IPS DF 4.7 (cell line): ENCODE measurements around the gene PUSL1.

ENCODE experiments used
- DNase-seq: peaks from one replicate; pipeline ENCODE4 v3.0.0-alpha.2; 2013; ENCODE audit warnings: low spot score; ENCODE audit errors: extremely low read depth

The PUSL1 gene, protein sequence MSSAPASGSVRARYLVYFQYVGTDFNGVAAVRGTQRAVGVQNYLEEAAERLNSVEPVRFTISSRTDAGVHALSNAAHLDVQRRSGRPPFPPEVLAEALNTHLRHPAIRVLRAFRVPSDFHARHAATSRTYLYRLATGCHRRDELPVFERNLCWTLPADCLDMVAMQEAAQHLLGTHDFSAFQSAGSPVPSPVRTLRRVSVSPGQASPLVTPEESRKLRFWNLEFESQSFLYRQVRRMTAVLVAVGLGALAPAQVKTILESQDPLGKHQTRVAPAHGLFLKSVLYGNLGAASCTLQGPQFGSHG

DNA sequence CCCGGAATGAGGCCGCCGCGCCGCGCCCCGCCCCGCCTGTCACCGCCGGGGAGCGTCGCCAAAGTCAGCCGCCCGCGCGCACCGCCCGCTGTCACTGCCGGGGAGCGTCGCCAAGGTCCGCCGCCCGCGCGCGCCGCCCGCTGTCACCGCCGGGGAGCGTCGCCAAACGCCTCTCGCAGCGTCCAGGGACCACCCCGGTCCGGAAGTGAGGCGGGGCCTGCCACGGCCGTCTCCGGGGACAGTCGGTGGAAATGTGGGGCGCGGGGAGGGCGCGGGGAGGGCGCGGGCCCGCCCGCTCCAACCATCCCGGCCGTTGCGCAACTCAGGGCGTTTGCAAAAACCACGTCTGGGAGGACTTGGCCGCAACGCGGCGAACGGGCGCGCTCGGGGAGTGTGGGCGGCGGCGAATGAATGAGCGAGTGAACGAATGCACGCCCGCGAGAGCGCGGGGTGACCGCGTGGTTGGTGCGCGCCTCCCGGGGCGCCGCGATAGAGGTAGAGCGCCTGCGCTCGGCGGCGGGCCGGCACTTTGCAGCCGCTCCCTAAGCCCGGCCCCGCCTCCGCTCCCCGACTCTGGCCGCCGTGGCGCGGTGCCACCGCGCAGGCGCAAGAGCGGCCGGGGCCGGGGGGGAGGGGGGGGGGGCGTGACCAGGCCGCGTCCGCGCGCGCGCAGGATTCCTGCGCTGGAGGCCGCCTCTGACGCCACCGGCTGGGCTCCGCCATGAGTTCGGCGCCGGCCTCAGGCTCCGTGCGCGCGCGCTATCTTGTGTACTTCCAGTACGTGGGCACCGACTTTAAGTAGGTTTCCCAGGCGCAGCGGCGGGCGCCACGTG is at the start of gene PUSL1, which contains the start of gene ACAP3:
Gene PUSL1 (plus strand): TSS at position 675 of the 833 bp plus-strand sequence. CDS start 47 bp downstream, at position 722.
Gene ACAP3 (minus strand): TSS at position 8 of the 833 bp plus-strand sequence. CDS start 115 bp downstream, outside the sequence.
- DNase-seq, result no peak

DNA sequence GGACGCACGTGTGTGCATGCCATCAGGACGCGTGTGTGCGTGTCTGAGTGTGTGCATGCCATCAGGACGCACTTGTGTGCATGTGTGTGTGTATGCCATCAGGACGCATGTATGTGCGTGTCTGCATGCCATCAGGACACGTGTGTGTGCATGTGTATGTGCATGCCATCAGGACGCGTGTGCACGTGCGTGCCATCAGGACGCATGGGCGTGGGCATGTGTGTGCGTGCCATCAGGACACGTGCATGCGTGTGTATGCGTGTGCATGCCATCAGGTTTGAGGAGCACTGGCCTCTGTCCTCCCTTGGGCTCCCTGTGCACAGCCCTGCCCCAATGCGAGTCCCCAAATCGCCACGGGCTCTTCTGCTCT is 49.3 kb upstream of the PUSL1 start:
- no peak for DNase-seq

DNA sequence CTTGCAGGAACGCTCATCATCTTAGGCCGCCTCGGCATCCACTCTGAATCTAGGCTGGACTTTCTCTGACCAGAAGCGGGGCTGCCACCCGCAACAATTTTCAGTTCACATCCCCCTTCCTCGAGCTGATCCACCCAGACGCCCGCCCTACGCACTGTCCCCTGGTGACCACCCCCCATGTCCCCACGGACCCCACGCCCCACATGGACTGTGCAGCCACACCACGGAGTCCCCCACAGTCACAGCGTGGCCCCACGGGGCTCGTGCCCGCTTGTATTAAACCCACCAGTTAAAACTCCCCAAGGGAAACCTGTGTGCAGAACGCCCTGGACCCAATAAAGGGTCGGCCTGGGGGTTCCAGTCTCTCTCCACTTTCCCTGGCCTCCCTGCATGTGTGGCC is 48.9 kb upstream of the PUSL1 start:
- no peak for DNase-seq

DNA sequence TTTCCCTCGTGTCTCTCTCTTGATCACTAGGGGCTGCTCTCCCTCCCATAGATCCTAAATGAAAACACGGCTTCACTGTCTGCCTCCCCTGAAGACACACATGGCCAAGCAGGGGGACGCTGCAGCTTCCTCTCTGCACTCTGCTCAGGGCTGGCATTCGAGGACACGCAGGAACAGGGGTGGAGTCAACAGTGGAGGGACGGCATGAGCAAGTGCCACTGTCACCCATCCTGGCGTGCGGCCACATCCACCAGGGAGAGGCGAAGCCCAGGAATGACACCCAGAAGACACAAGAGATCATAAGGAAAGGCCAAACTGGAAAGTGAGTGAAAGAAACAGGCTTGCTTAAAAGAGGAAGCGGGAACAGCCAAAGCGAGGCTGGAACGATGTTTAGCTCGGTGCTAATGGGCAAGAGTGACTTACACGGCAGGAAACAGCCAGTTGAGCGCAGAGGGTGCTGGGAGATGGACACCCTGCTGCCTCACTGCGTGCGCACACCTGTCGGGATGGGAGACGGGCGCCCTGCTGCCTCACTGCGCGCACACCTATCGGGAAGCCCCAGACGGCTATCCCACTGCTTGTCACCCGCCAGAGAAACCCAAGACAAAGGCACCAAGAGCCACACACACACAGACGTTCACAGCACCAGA is 48.3 kb upstream of the PUSL1 start:
- no peak for DNase-seq

DNA sequence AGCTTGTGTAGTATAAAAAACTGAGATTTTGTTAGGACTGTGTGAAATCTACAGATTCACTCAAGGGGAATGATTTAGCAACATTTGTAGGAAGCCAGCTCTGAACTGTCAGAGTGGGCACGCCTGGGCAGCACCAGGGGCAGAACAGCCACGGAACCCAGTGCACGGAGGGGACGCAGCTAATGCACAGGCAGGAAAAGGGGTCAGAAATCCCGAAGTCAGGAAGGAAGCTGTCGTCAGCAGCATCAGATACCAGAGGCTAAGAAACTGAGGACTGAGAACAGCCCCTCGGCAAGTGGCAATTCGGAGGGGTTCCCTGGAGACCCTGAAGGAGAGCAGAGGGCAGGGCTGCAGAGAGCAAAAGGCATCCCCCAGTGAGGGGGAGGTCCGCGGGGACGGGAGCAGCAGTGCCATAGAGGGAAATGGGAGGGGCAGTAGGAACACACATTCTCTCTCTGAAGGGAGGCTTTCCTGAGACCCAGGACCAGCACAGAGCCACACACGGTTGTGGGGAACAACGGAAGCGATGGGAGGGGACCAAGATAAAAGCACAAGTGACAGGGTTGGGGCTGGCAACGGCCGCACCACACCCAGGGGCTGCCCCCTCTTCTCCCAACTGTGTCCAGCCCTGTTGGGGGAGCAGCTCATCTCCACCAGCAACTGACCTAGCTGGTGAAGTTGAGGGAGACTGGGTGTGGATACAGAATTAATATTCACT is 47.4 kb upstream of the PUSL1 start:
- DNase-seq, result no peak

DNA sequence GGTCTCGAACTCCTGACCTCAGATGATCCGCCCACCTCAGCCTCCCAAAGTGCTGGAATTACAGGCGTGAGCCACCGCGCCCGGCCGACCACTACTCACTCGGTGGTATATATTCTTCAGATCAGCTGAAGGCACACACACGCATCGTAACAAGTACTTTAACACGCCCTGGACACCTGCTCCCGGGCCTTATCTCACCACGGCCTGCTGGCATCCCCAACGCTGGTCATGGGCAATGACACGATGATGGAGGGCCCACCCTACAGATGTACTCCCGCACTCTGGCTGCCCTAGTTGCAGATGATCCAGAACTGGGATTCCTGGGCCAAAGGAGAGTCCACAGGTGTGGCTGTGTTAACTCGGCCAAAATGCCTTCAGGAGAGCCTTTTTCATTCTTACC is 46.3 kb upstream of the PUSL1 start:
- no peak for DNase-seq

DNA sequence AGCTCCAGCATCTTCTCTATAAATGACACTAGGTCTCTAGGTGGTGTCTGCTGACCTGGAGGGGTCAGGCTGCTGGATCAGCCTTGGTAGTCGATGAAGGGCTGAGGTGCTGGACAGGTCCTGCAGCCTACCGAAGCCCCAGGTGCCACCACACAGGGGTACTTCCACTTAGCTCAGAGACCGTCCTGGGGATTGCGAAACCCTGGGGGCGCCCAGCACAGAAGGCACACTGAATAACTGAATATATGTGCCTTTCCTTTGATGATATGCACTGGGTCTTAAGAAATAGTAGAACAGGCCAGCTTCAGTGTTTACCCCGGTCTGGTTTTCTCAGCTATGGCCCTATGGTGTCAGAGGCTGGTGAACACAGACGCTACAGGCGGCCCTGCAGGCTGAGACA is 45.6 kb upstream of the PUSL1 start:
- DNase-seq, result no peak

DNA sequence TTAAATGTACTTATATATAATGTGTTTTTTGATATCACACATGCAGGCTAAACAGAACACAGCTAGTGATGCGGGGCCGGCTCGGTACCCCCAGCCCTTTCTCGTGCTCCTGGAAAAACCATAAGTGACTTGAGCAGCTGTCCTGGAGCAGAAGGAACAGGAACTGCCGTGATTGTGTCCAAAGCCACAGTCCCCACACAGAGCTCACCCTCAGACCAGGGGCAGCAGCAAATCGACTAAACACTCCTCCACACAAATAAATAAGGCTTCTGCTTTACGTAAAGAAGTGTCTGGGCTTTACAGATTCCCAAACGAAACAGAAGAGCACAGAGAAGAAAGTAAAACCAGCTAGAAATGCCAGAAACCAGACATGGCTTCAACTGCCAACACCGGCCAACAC is 44.4 kb upstream of the PUSL1 start:
- DNase-seq, result no peak

DNA sequence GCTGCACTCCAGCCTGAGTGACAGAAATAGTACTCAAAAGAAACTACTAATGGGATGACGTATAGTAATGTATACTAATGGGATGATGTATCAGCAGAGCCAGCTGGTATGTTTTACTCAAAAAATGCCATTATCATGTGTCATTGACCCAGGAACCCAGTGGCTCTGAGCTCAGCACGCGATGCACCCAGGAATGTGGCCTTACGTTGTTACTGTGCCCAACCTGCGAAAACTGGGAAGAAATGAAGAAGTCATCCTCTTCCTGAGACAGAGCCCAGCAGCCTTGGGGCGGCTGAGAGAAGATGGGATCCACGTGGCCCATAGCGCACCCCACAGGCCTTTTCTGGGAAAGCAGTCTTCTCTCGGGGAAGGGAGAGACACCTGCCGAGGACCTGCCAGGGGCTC is 43.5 kb upstream of the PUSL1 start:
- DNase-seq, result no peak

DNA sequence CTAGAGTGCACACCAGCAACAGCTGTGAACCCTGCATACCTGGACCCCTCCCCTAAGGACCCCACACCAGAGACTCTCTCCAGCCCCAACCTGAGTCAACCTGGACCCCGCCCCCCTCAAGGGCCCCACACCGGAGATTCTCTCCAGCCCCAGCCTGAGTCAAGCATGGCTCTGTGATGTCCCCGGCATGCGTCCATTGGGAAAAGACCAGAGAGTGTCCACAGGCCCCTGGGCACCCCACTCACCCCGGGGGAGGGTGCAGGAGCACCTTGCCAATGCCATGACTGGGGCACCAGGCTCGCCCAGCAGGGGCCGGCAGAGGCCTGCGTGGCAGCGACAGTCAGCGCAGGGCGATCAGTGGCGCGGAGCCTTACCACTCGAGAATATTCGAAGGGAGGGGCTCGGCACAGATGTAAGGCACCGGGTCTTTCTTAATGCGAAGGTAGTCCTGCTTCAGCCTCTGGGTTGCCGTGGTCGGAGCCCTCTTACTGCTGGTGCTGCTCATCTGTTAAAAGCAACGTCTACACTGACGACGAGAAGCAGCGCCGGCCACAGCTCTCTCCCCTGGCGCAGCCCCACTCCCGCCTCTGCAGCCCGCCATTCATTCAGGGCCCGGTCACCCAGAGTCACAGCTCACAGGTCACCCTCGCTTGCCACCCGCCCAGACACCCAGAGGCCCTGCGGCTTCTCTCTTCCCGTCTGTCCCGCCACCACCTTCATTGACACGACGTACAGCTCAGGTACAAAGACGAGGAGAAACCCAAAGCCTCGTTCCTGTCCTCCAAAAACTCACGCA is 40.7 kb upstream of the PUSL1 start:
- DNase-seq, result no peak

DNA sequence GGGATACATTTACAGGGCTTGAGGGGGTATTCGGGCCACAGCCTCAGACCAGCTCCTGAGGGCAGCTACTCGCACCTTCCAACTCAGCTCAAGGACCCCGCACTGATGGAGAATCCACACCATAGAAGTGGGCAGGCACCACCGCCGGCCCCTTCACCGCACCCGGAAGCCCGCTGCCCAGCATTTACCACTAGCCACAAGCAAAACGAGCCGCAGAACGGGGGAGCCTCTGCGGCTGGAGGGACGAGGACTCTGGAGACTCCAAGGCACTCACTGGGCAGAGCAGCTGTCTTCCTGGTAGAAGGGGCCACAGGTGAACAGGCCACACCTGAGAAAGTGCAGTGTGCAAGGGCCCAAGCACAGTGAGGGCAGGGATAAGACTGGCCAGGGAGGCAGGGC is 40.1 kb upstream of the PUSL1 start:
- DNase-seq, result no peak

DNA sequence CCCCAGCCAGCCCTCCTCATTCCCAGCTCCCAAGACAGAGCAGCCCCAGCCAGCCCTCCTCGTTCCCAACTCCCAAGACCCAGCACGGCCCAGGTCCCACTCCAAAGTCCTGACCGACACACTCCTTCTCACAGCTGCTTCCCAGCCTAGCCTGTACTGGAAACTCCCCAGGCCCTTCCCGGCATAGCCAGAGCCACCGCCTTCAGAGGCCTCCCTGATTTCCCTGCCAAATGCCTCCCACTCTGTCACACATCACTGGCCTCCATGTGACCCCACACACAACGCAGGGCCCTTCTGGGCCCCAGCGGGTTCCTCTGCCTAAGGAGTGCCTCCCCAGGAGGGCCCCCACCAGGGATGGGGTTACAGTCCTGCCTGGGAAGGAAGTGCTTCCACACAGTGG is 37.6 kb upstream of the PUSL1 start:
- DNase-seq, result no peak

DNA sequence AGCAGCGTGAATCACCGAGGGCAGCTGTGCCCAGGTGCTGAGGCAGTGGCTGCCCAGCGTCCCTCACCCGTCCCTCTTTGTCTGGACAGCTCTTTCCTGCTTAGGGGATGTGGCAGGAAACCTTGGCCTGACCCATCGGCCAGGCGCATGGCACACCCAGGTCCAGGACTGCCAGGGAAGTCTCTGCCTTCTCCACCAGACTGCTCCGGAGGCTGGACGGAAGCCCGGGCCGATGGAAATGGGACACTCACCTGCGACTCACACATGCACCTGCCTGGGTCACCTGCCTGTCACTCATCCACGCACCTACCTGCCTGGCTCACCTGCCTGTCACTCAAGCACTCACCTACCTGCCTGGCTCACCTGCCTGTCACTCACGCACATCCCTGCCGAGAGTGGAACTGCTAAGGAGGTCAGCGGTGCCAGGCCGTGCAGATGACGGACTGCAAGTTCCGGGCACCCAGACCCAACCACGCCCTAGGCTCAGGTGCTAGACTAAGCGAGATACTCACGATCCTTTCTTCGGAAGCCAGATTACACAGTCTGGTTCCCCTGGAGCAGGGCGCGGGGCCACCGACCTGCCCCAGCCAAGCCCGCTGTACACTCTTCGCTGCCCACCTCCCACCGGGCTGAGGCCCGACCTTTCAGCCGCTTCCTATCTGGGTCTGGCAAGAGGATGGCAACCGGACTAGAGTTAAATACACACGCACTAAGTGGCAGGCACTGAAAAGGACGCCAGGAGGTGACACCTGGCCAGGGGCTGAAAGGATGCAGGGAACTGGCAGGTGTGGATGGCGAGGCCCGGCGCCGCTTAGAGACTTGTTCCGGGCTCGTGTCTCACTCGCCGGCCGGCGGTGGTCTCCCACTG is 35.8 kb upstream of the PUSL1 start:
- no peak for DNase-seq

DNA sequence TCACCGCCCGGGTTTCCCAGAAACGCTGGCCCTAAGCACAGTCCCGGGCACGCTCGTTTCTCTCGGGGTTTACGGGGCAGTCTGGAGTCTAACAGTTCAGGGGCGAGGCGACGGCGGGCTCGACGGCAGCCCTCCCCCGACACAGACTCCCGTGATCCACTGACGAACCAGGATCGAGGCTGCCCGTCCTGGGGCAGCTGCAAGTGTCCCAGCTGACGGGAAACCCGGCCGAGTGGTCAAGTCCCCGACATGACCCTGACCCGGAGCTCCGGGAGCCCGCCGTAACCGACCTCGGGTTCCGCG is 35.2 kb upstream of the PUSL1 start:
- DNase-seq, result no peak

DNA sequence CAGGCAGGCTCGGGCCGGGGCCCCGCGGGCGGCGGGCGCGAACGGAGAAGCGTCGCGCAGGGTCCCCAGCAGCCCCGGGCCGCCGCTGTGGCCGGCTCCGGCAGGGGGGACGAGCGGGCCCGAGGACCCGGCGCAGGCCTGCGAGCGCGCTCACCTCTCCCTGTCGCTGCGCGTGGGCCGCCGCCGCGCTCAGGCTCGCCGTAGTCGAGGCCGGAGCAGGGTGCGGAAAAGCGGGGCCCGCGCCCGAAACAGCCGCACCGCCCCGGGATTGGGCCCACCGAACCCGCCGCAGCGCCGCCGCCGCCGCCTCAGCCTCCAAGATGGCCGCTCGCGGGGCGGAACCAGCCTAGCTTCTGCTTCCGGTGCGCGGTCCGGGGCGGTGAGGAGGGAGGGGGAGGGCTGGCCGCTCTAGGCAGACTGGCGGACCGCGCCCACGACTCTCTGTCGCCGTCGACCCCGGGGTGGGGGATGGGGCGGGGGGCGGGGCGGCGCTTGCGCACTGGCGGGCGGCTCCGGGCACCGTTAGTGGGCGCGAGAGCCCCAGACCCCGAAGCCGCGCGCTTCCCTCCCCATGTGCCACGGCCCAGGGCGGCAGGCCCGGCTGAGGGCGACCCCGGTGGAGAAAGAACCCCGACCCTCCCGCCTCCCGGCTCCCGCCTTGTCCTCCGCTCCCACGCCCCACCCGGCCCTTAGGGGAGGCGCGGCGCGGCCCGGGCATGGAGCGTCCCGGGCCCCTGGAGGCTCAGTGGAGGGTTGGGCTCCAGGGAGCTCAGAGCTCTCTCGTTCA is 34.7 kb upstream of the PUSL1 start, which contains the start of gene UBE2J2:
Gene UBE2J2 (minus strand): TSS at position 343 of the 787 bp plus-strand sequence. CDS start 5,862 bp downstream, outside the sequence.
- no peak for DNase-seq

DNA sequence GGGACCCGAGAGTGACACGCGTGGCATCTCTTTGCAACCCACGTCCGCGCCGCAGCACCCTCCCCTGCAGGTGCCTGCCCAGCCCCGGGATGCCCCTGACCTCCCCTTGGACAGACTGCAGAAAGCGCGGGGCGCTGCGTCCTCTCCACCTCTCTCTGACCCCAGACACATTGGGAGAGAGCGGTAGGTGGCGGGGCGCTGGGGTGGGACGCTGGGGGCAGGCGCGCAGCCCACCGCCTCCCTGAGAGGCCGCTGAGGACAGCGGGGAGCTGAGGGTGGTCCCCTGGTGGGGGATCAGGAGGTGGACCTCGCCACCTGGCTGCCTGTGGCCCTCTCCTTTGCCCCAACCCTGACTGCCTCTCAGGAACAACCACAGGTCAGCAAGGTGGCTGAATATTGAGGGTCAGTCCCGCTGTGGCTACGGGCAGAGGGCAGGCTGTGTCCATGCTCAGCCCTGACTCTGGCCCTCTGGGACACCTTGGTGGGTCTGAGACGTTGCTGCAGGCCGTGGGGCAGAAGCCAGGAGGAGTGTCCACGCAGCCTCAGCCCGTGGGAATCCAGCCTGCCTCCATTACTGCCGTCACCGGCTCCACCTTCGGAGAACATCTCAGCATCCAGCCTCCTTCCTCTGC is 34.0 kb upstream of the PUSL1 start:
- DNase-seq, result no peak

DNA sequence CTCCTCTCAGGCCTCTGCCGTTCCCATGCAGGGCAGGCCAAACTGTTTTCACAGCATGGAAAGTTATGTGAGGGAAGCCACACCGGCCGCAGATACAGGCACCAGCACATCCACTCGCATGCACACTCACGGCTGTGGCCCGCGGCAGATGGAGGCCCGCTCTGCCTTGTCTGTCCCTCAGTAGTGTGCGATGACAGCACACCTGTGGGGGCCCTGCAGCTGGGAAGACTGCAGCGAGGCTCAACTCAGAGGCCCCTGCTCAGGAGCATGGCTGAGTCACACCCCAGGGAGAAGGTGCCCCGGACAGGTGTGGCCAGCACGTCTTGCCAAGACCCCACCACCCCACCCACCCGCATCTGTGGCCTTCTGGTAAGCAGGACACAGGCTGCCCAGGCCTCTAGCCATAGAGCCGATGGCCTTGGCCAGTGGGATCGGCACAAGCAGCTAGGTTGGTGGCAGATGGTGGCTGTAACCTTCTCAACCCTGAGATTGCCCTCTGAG is 33.4 kb upstream of the PUSL1 start:
- no peak for DNase-seq

DNA sequence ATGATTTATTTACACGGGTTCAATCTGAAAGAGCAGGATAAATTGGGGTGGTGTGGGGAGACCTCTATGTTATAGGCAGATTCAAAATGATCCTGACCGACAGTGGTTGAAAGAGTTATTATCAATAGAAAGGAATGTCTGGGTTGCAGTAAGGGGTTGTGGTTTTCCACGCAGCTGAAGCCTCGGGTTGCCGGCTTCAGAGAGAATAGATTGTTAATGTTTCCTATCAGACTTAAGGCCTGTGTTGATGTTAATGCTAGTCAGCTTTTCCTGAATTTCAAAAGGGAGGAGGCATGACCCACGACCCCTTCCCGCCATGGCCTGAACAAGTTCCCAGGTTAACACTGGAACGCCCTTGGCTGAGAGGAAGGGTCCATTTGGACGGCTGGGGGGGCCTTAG is 32.6 kb upstream of the PUSL1 start:
- no peak for DNase-seq
